GM12878 (cell line): ENCODE data around the gene HRH2. TPM values are rescaled to one million over a fixed set of nuclear protein-coding genes. Genes with fewer than 3 reads are reported as not detected.

Experiments used
- ATAC-seq: fragments of 200-7000 bp; cut with Tn5 transposase; 3 replicates; pipeline ENCODE4 v1.9.1; 2020; ENCODE audit warnings: mild to moderate bottlenecking, moderate library complexity
- BruUV-seq: library from RNA; stranded (reverse); fragments of 400-500 nt; replicated peaks from 2 replicates; lab custom pipeline; 2021; lab: Mats Ljungman, UMichigan
- CTCF ChIA-PET: fragments of 300-600 bp; sonication (Branson Sonifier 250); formaldehyde crosslinking; extraction: SDS; loops from one replicate; lab custom pipeline; 2021; ENCODE audit warnings: inconsistent platforms; lab: Yijun Ruan, JAX
- POLR2A ChIA-PET: fragments of 350-600 bp; formaldehyde crosslinking; extraction: SDS; loops from one replicate; lab custom pipeline; 2021; ENCODE audit warnings: inconsistent platforms; lab: Charles Lee
- RAD21 ChIA-PET: fragments of 300-600 bp; sonication (Branson Sonifier 250); formaldehyde crosslinking; loops from one replicate; lab custom pipeline; 2023; ENCODE audit warnings: antibody characterized with exemption; ENCODE audit not compliant: unreplicated experiment; lab: Charles Lee
- SMC1A ChIA-PET: fragments of 300-600 bp; sonication (Branson Sonifier 250); formaldehyde crosslinking; loops from one replicate; lab custom pipeline; 2023; ENCODE audit not compliant: unreplicated experiment, uncharacterized antibody; lab: Charles Lee
- DNase-seq: peaks from one replicate; pipeline ENCODE4 v3.0.0-alpha.2; 2011; ENCODE audit warnings: low read depth, low spot score
- FAIRE-seq: peaks from 3 replicates; lab custom pipeline; 2011; peaks lifted over from hg19 to GRCh38; lab: Jason Lieb, UNC
- H2AFZ ChIP-seq: 2 replicates; pipeline ENCODE4 v1.6.0; 2011; ENCODE audit warnings: low read depth, low read length, control low read depth; ENCODE audit not compliant: control insufficient read depth
- H3K27ac ChIP-seq: 2 replicates; pipeline ENCODE4 v1.5.1; 2011; ENCODE audit warnings: control low read depth; ENCODE audit not compliant: control insufficient read depth, insufficient read depth
- H3K27me3 ChIP-seq, 2 experiments: replicated peaks in 1 of 2; 2 replicates each; pipeline versions ENCODE4 v1.6.0 to v1.6.1; 2011; ENCODE audit warnings: low read length in 1 of 2; ENCODE audit not compliant: control insufficient read depth in 2 of 2, insufficient read depth in 2 of 2
- H3K36me3 ChIP-seq, 2 experiments: 2 replicates each; pipeline ENCODE4 v1.5.1; 2011; ENCODE audit warnings: low read length in 1 of 2; ENCODE audit not compliant: control insufficient read depth in 2 of 2, insufficient read depth in 2 of 2
- H3K4me1 ChIP-seq: 2 replicates; pipeline ENCODE4 v1.6.1; 2011; ENCODE audit warnings: mild to moderate bottlenecking, low read length, moderate library complexity, mixed read lengths; ENCODE audit not compliant: control insufficient read depth, insufficient read depth
- H3K4me2 ChIP-seq: 2 replicates; pipeline ENCODE4 v1.6.0; 2011; ENCODE audit warnings: control low read depth; ENCODE audit not compliant: control insufficient read depth, insufficient read depth
- H3K4me3 ChIP-seq: fragments of 200-600 bp; sonication (generic); 2 replicates; pipeline ENCODE4 v1.5.1; 2016
- H3K79me2 ChIP-seq: 2 replicates; pipeline ENCODE4 v1.6.0; 2011; ENCODE audit warnings: low read length; ENCODE audit not compliant: control insufficient read depth, insufficient read depth
- H3K9ac ChIP-seq: 2 replicates; pipeline ENCODE4 v1.8.0; 2011; ENCODE audit warnings: low read length, control low read depth, mixed read lengths; ENCODE audit not compliant: control insufficient read depth, insufficient read depth
- H3K9me3 ChIP-seq: replicated peaks from 3 replicates; pipeline ENCODE4 v1.5.1; 2011; ENCODE audit warnings: mild to moderate bottlenecking, low read length; ENCODE audit not compliant: control insufficient read depth, insufficient read depth
- H4K20me1 ChIP-seq: 2 replicates; pipeline ENCODE4 v1.6.0; 2011; ENCODE audit not compliant: control insufficient read depth, insufficient read depth
- ASH2L ChIP-seq: fragments of 300-600, 200-600 bp; sonication (generic); IDR thresholded peaks from 2 replicates; pipeline ENCODE4 v1.6.1; 2017; ENCODE audit warnings: low read depth, mild to moderate bottlenecking, borderline replicate concordance
- CEBPB ChIP-seq, 2 experiments: fragments of 150-350 bp in 1 of 2; IDR thresholded peaks; 2 replicates each; pipeline ENCODE4 v1.6.1; 2012 to 2014; ENCODE audit warnings: low read depth in 2 of 2, low read length in 2 of 2, borderline replicate concordance in 1 of 2, inconsistent platforms in 1 of 2
- CHD1 ChIP-seq: IDR thresholded peaks from 2 replicates; pipeline ENCODE4 v1.6.1; 2012; ENCODE audit warnings: low read depth, low read length, improper control_type of control experiment
- CHD2 ChIP-seq: IDR thresholded peaks from 2 replicates; pipeline ENCODE4 v1.6.1; 2011; ENCODE audit warnings: low read depth, low read length, improper control_type of control experiment, borderline replicate concordance
- CHD4 ChIP-seq: fragments of 200-600 bp; sonication (generic); IDR thresholded peaks from 2 replicates; pipeline ENCODE4 v1.6.1; 2016; ENCODE audit warnings: mild to moderate bottlenecking
- CTCF ChIP-seq, 3 experiments: IDR thresholded peaks in 2 of 3; conservative IDR thresholded peaks in 1 of 3; 2 replicates each; pipeline ENCODE4 v1.5.1; 2011; ENCODE audit warnings: low read depth in 3 of 3, low read length in 3 of 3, mild to moderate bottlenecking in 3 of 3, control low read depth in 2 of 3, moderate library complexity in 2 of 3, inconsistent platforms in 1 of 3, mixed read lengths in 1 of 3; ENCODE audit not compliant: control insufficient read depth in 2 of 3, insufficient read depth in 1 of 3; ENCODE audit errors: extremely low read depth in 1 of 3
- EP300 ChIP-seq, 2 experiments: fragments of 150-350 bp in 1 of 2; IDR thresholded peaks; 2 replicates each; pipeline ENCODE4 v1.6.1; 2011 to 2012; ENCODE audit warnings: low read depth in 2 of 2, low read length in 2 of 2, borderline replicate concordance in 1 of 2, improper control_type of control experiment in 1 of 2, inconsistent platforms in 1 of 2; ENCODE audit not compliant: control insufficient read depth in 1 of 2
- HDGF ChIP-seq: fragments of 450-650 bp; IDR thresholded peaks from 2 replicates; pipeline ENCODE4 v1.6.1; 2016; ENCODE audit warnings: antibody characterized with exemption
- NFYA ChIP-seq: IDR thresholded peaks from 2 replicates; pipeline ENCODE4 v1.6.1; 2011; ENCODE audit warnings: low read depth, mild to moderate bottlenecking, low read length, improper control_type of control experiment, borderline replicate concordance
- NKRF ChIP-seq: fragments of 450-650 bp; conservative IDR thresholded peaks from 2 replicates; pipeline ENCODE4 v1.6.1; 2017; ENCODE audit warnings: mild to moderate bottlenecking, moderate library complexity
- NR2C1 ChIP-seq: fragments of 450-650 bp; IDR thresholded peaks from 2 replicates; pipeline ENCODE4 v1.6.1; 2017; ENCODE audit warnings: antibody characterized with exemption, mild to moderate bottlenecking, moderate library complexity
- RAD21 ChIP-seq: IDR thresholded peaks from 2 replicates; pipeline ENCODE4 v1.6.1; 2011; ENCODE audit warnings: mild to moderate bottlenecking, low read depth, low read length, moderate library complexity; ENCODE audit not compliant: insufficient read depth
- RBBP5 ChIP-seq: fragments of 200-600 bp; sonication (generic); conservative IDR thresholded peaks from 2 replicates; pipeline ENCODE4 v1.6.1; 2016
- SMAD1 ChIP-seq: fragments of 450-650 bp; IDR thresholded peaks from 2 replicates; pipeline ENCODE4 v1.6.1; 2018; ENCODE audit warnings: mild to moderate bottlenecking, low read depth; ENCODE audit not compliant: partially characterized antibody
- SP1 ChIP-seq: IDR thresholded peaks from one replicate; pipeline ENCODE4 v1.6.1; 2011; ENCODE audit warnings: low read depth, low read length
- TCF7 ChIP-seq: IDR thresholded peaks from 2 replicates; pipeline ENCODE4 v1.6.1; 2014; ENCODE audit warnings: antibody characterized with exemption, borderline replicate concordance
- USF2 ChIP-seq: IDR thresholded peaks from 2 replicates; pipeline ENCODE4 v1.6.1; 2011; ENCODE audit warnings: low read depth, low read length, improper control_type of control experiment, borderline replicate concordance
- ZZZ3 ChIP-seq: IDR thresholded peaks from 2 replicates; pipeline ENCODE4 v1.6.1; 2011; ENCODE audit warnings: low read depth; ENCODE audit not compliant: control insufficient read depth, insufficient read length
- WGBS: methylation state at CpG from one replicate; pipeline ENCODE4 v1.1.6; 2016; ENCODE audit warnings: low lambda C conversion rate; ENCODE audit not compliant: insufficient replicate concordance, insufficient coverage; ENCODE audit errors: missing lambda C conversion rate; 5-methylcytosine and 5-hydroxymethylcytosine counted together
- in situ Hi-C: fragments of 300-500 bp; cut with MboI; formaldehyde crosslinking; loops from 9 replicates; pipeline ENCODE4 v1.14.3; 2018; ENCODE audit warnings: mixed read lengths
- intact Hi-C: fragments of 100-400 bp; cut with micrococcal nuclease; formaldehyde crosslinking; loops from one replicate; pipeline ENCODE4 v1.14.2; 2022; ENCODE audit not compliant: unreplicated experiment
- polyA plus RNA-seq, 11 experiments: library from polyadenylated mRNA; depleted of rRNA in 4 of 11; unstranded in 6 of 11; stranded (reverse) in 5 of 11; fragments of >200 nt; fragmentation: Nextera tagmentation in 4 of 11; fragmentation: Illumina TruSeq in 1 of 11; extraction: Ambion mirVana in 4 of 11; extraction: Trizol in 1 of 11; gene quantifications; 1 replicate in 1 of 11; 2 replicates in 10 of 11; pipeline versions ENCODE4 v1.2.1 to v1.2.3, GENCODE V29; 2011 to 2016; ENCODE audit warnings: inconsistent platforms in 2 of 11, missing spikeins in 2 of 11, low read depth in 1 of 11
- total RNA-seq, 4 experiments: library from RNA; depleted of rRNA in 3 of 4; stranded (reverse); fragments of >200 nt in 3 of 4; fragmentation: Illumina TruSeq in 1 of 4; extraction: Trizol in 1 of 4; gene quantifications; 2 replicates each; pipeline versions ENCODE4 v1.2.1 to v1.2.3, GENCODE V29; 2013 to 2021

The HRH2 gene
- total and polyA plus RNA-seq, 10 of the 15 experiments (the other 5 are each of a cell fraction or from before 2014, with no cell fraction given), result 0.01 to 0.05 (median 0.03) TPM; not detected in 7

GRCh38 chr5:175658299-175659145, 651 bp downstream of the HRH2 start:
- FAIRE-seq (no peak), DNase-seq (no peak), ATAC-seq (no peak)
- H3K27me3 ChIP-seq, result peaks cover 7 to 9% of the 10 kb centered on the region in 2 experiments; a peak in 3 of 4 replicates
- CTCF ChIA-PET, result interaction anchor here (1.0 kb wide), 1 partner anchor 79 kb away, joined by 3 read pairs; no protein-coding TSS in a partner anchor
- POLR2A ChIA-PET, result no interaction called here
- H3K4me2 ChIP-seq, result no peak overlapping the region
- RAD21 ChIA-PET, result no interaction called here
- WGBS, result 16% methylated on average over 41 of the region's 41 CpGs
- no peaks in the 10 kb centered on the region; the same call in 2 of the 3 replicates for H3K9me3 ChIP-seq
- no peaks in the 10 kb centered on the region for H3K79me2 ChIP-seq
- no peak overlapping the region for H3K9ac ChIP-seq
- no peak overlapping the region for H3K4me3 ChIP-seq
- TF ChIP-seq CHD1 (no peak), ZZZ3 (no peak), SP1 (no peak), CTCF (IDR thresholded peaks at IDR 0.05 in 2 of 3, conservative IDR thresholded peaks at IDR 0.05 in 1 of 3; ENCODE audit: control insufficient read depth in 2 of 3, extremely low read depth in 1 of 3, insufficient read depth in 1 of 3, low read depth in 3 of 3, low read length in 3 of 3) (no peak), SMAD1 (no peak), NR2C1 (no peak), USF2 (no peak), CHD4 (no peak), RBBP5 (no peak), TCF7 (no peak), CHD2 (no peak), HDGF (no peak), NKRF (no peak), RAD21 (no peak), ASH2L (no peak), NFYA (no peak), EP300 (IDR thresholded peaks at IDR 0.05; ENCODE audit: borderline replicate concordance in 1 of 2, control insufficient read depth in 1 of 2, low read depth in 2 of 2, low read length in 2 of 2) (no peak), CEBPB (IDR thresholded peaks at IDR 0.05; ENCODE audit: borderline replicate concordance in 1 of 2, low read depth in 2 of 2, low read length in 2 of 2) (no peak)
- no peak overlapping the region for H3K27ac ChIP-seq
- no peaks in the 10 kb centered on the region for H3K36me3 ChIP-seq
- intact Hi-C loops (no loop called here), in situ Hi-C loops (no loop called here)
- H3K4me1 ChIP-seq, result no peaks in the 10 kb centered on the region
- BruUV-seq, result no TSS peak
- H4K20me1 ChIP-seq, result no peaks in the 10 kb centered on the region
- no peak overlapping the region for H2AFZ ChIP-seq
- SMC1A ChIA-PET, result no interaction called here
